ENCODE data around the gene SDC3. TPM values are rescaled to one million over a fixed set of nuclear protein-coding genes. Genes with fewer than 3 reads are reported as not detected.

The SDC3 gene
- total and polyA plus RNA-seq, 11 donors = 16.8 to 83.4 (median 28.8) TPM

DNA sequence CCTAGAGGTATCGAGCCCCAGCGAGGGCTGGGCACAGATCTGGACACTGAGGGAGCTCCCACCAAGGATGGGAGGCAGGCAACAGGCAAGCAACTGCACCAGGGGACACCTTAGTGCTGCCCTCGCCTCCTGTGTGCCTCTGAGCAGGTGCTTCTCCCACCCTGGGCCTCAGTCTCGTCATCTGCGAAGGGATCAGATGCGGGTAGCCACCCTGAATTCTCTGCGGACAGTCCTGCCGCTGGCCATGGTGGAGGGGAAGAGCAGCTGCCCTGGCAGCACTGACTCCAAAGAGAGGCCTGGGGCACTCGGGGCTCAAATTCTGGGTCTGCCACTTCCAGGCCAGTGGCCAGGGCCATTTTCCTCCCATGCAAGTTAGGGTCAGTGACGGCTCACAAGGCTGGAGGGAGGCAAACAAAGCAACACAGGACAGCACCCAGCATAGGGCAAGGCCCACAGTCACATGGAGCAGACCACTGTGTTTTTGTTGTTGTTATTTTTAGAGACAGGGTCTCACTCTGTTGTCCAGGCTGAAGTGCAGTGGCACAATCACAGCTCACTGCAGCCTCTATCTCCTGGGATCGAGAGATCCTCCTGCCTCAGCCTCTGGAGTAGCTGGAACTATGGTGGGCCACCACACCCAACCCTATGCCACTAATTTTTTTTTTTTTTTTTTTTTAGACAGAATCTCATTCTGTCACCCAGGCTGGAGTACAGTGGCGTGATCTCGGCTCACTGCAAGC is 7.1 kb upstream of the SDC3 start:
- Histone ChIP-seq H3K4me3 (no peak overlapping the region), H3K27ac (no peak overlapping the region), H3K4me1 (peaks cover 0 to 58% (median 4%) of the 10 kb centered on the region in 12 donors), H3K9me3 (no peaks in the 10 kb centered on the region), H3K27me3 (no peaks in the 10 kb centered on the region), H3K36me3 (no peaks in the 10 kb centered on the region)
- WGBS, 4 donors = 86 to 94% (median 93%) methylated on average over 11 to 13 of the region's 13 CpGs
- ATAC-seq (no peak), DNase-seq (peak in 1 of 5 donors; percentile 17)
- intact Hi-C loops (cut with DNase I) = loop anchor here in 1 of 10 donors (10.0 kb wide), 1 partner anchor 191 kb away; the partner anchor contains the start of gene MATN1
- no peak for TF ChIP-seq POLR2A (IDR thresholded peaks at IDR 0.05)
- TF ChIP-seq, protein P1, sequence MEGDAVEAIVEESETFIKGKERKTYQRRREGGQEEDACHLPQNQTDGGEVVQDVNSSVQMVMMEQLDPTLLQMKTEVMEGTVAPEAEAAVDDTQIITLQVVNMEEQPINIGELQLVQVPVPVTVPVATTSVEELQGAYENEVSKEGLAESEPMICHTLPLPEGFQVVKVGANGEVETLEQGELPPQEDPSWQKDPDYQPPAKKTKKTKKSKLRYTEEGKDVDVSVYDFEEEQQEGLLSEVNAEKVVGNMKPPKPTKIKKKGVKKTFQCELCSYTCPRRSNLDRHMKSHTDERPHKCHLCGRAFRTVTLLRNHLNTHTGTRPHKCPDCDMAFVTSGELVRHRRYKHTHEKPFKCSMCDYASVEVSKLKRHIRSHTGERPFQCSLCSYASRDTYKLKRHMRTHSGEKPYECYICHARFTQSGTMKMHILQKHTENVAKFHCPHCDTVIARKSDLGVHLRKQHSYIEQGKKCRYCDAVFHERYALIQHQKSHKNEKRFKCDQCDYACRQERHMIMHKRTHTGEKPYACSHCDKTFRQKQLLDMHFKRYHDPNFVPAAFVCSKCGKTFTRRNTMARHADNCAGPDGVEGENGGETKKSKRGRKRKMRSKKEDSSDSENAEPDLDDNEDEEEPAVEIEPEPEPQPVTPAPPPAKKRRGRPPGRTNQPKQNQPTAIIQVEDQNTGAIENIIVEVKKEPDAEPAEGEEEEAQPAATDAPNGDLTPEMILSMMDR (IDR thresholded peaks at IDR 0.05) = no peak

DNA sequence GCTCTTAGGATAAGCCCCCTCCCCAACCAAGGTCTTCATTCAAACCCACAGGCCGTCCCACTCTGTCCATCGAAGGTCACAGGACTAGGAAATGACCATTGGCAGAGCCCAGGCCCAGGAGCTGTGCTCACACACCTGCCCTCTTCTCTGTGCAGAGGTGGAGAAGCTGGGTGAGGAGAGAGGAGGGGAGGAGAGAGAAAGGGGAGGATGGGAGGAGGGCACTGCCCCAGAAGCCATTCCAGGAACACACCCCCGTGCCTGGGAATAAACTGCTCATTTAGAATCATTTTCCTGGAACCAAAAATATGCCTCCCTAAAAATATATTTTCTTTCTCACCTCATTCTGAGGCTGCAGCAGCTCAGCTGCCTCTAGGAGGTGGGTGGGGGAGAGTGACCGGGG is 6.4 kb upstream of the SDC3 start:
- intact Hi-C loops (cut with DNase I) = loop anchor here in 5 of 10 donors (5.0 to 10.0 kb wide), 3 partner anchors 133 to 193 kb away; partner anchors contain the start of gene MATN1 (in 5 of the 5)
- WGBS, 4 donors = 83 to 93% (median 89%) methylated on average over 4 of the region's 4 CpGs

DNA sequence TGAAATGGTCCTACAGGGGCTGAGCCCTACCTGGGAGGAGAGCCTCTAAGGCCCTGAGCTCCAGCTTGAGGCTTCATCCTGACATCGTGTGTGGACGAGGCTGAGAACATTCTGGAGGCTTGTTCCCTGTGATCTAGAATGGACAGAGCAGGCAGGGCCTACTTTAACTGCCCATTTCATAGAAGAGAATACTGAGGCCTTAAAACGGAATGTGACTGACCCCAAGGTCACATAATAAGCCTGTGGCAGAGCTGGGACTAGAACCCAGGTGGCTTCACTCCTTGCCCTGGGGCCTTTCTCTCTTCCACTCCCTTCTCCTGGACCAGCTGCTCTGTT is 6.0 kb upstream of the SDC3 start:
- peaks cover 0 to 58% (median 4%) of the 10 kb centered on the region in 12 donors for H3K4me1 ChIP-seq
- no peaks in the 10 kb centered on the region for H3K27me3 ChIP-seq
- peak overlapping the region in 1 of 12 donors; percentile 93 for H3K27ac ChIP-seq
- intact Hi-C loops (cut with DNase I) = loop anchor here in 5 of 10 donors (5.0 to 10.0 kb wide), 3 partner anchors 132 to 192 kb away; partner anchors contain the start of gene MATN1 (in 5 of the 5)
- H3K4me3 ChIP-seq = no peak overlapping the region
- no peak for ATAC-seq
- H3K36me3 ChIP-seq = no peaks in the 10 kb centered on the region
- no peaks in the 10 kb centered on the region for H3K9me3 ChIP-seq
- WGBS, 4 donors = 93 to 100% (median 95%) methylated on average over 3 of the region's 3 CpGs
- TF ChIP-seq, protein P1 (IDR thresholded peaks at IDR 0.05) = no peak
- no peak for TF ChIP-seq POLR2A (IDR thresholded peaks at IDR 0.05)
- DNase-seq = no peak

More for the DNA sequence above, 6.4 kb upstream of the SDC3 start:
- H3K27ac ChIP-seq = peak overlapping the region in 1 of 12 donors; percentile 93
- H3K27me3 ChIP-seq = no peaks in the 10 kb centered on the region
- no peak overlapping the region for H3K4me3 ChIP-seq
- ATAC-seq (no peak), DNase-seq (no peak)
- H3K9me3 ChIP-seq = no peaks in the 10 kb centered on the region
- H3K36me3 ChIP-seq = no peaks in the 10 kb centered on the region
- TF ChIP-seq, protein P1 (IDR thresholded peaks at IDR 0.05) = no peak
- no peak for TF ChIP-seq POLR2A (IDR thresholded peaks at IDR 0.05)
- H3K4me1 ChIP-seq = peaks cover 0 to 58% (median 4%) of the 10 kb centered on the region in 12 donors

DNA sequence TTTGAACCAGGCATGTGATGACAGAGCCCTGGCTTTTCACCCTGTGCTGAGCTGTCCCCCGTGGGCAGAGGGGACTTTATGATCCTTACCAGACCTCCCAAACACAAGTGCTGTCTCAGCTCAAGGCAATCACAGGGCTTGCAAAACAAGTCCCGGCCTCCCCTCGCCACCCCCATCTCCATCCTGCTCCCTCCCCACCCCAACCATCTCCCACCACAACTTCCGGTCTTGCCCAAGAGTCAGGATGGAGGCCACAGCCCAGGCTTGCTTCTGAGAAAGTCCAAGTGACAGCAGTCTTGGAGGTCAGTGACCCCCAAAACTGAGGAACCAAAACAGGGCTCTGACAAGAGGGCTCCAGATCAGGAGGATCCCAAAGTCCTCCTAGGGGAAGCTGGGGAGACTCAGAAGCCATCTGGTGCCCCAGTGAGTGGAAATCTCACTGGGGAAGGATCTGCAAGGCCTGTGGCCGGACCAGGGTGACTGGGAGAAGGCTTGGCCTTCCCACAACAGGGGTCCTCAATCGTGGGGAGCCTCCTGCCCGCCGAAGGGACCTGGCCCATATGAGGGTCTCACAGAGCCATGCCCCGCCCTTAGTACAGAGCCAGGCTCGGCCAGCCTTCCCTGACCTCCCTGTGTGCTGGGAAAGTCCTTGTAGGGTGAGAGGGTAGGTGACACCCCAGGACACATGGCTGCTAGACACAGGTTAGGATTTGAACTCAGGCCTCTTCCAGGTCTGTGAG is 4.5 kb upstream of the SDC3 start:
- peaks cover 0 to 55% (median 9%) of the 10 kb centered on the region in 12 donors for H3K4me1 ChIP-seq
- peak overlapping the region in 3 of 12 donors; percentile 17 to 93 (median 48) for H3K27ac ChIP-seq
- no peaks in the 10 kb centered on the region for H3K36me3 ChIP-seq
- intact Hi-C loops (cut with DNase I) = loop anchor here in 6 of 10 donors (1.0 to 10.0 kb wide), 6 partner anchors 112 to 192 kb away; partner anchors contain the start of gene MATN1 (in 5 of the 6)
- H3K27me3 ChIP-seq = no peaks in the 10 kb centered on the region
- TF ChIP-seq POLR2A (IDR thresholded peaks at IDR 0.05) = no peak
- TF ChIP-seq, protein P1 (IDR thresholded peaks at IDR 0.05) = no peak
- no peaks in the 10 kb centered on the region for H3K9me3 ChIP-seq
- ATAC-seq = peak; percentile 11 to 64 (median 45)
- WGBS, 4 donors = 85 to 86% (median 85%) methylated on average over 5 to 10 of the region's 10 CpGs
- DNase-seq = peak; percentile 59 to 80 (median 69)
- no peak overlapping the region for H3K4me3 ChIP-seq

Measured in heart left ventricle (tissue), 16 donors.